DMS53 treated with DMSO at 0.1 percent for 48 hours (cell line): ENCODE measurements around the gene ATXN7L3.
A peak's percentile ranks its signal among the peaks of the same experiment; 100 is the strongest.
"Not testable (repeated sequence)": the region's sequence is repeated elsewhere in the genome, so short reads cannot be mapped to it uniquely, and the experiment has no call there.

ENCODE experiments used
- DNase-seq: peaks from one replicate; lab custom pipeline; 2025; ENCODE audit not compliant: unreplicated experiment; lab: John Stamatoyannopoulos, UW

The ATXN7L3 gene

GRCh38 chr17:44199553-44200477, at the start of gene ATXN7L3:
Gene ATXN7L3, minus strand, starts transcription at chr17:44199884. Its CDS starts 1,814 bp downstream, at chr17:44198070.
- peak; percentile 95 for DNase-seq

- DNase-seq, result no peak
These were observed 48.4 kb upstream of the ATXN7L3 start for GRCh38 chr17:44247876-44248736.

GRCh38 chr17:44247440-44247841, 47.8 kb upstream of the ATXN7L3 start:
- no peak for DNase-seq

- DNase-seq, result no peak
These were observed 41.5 kb upstream of the ATXN7L3 start for GRCh38 chr17:44241106-44241624.

GRCh38 chr17:44237886-44238285, 38.2 kb upstream of the ATXN7L3 start:
- DNase-seq, result not testable (repeated sequence)

GRCh38 chr17:44236444-44236991, 36.8 kb upstream of the ATXN7L3 start:
- DNase-seq, result no peak

GRCh38 chr17:44235583-44235936, 35.9 kb upstream of the ATXN7L3 start:
- no peak for DNase-seq

- DNase-seq, result no peak
These were observed 33.9 kb upstream of the ATXN7L3 start for GRCh38 chr17:44233582-44233981.

GRCh38 chr17:44232061-44232460, 32.4 kb upstream of the ATXN7L3 start:
- no peak for DNase-seq

GRCh38 chr17:44230140-44230539, 30.5 kb upstream of the ATXN7L3 start:
- no peak for DNase-seq

GRCh38 chr17:44229090-44229489, 29.4 kb upstream of the ATXN7L3 start:
- no peak for DNase-seq

- DNase-seq, result no peak
These were observed 23.9 kb upstream of the ATXN7L3 start for GRCh38 chr17:44223541-44224071.

GRCh38 chr17:44222112-44222869, 22.6 kb upstream of the ATXN7L3 start:
- peak; percentile 32 for DNase-seq

- no peak for DNase-seq
These were observed 22.1 kb upstream of the ATXN7L3 start for GRCh38 chr17:44221862-44222111.

- DNase-seq, result peak; percentile 79
These were observed 21.6 kb upstream of the ATXN7L3 start for GRCh38 chr17:44221084-44221861.

GRCh38 chr17:44220213-44221083, 20.8 kb upstream of the ATXN7L3 start:
- peak; percentile 34 for DNase-seq

- DNase-seq, result peak; percentile 35
These were observed 20.0 kb upstream of the ATXN7L3 start, which contains the start of gene UBTF for GRCh38 chr17:44219616-44220212. Gene UBTF, minus strand, starts transcription at chr17:44219675. Its CDS starts 1,446 bp downstream, at chr17:44218229.

GRCh38 chr17:44219108-44219615, 19.5 kb upstream of the ATXN7L3 start:
- peak; percentile 50 for DNase-seq
